DMS53 (cell line): ENCODE data around the gene INO80D.
"Not testable (repeated sequence)": the region's sequence is repeated elsewhere in the genome, so short reads cannot be mapped to it uniquely, and the experiment has no call there.

ENCODE experiments used
- DNase-seq: peaks from one replicate; lab custom pipeline; 2025; lab: John Stamatoyannopoulos, UW

The INO80D gene

DNA sequence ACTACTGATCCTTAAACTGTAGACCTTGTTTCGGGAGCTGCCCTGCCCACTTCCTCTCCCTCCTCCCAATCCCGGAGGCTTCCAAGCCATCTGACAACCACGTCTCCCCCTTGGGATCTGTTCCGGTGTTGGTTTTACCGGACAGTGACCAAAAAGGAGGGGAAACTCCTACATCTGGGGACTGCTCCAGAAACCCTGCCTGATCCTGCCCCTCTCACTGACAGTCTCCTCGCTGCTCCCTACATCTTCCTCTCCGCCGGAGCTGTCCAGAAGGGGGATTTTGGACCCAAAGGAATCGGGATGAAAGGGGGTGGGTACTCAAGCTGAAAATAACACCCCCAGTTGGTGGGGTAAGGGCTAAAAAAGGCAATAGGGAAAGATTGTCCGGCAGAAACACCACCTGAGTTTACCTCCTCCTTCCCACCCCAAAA is 1.5 kb downstream of the INO80D start:
- DNase-seq = peak; percentile 68

GRCh38 chr2:206083602-206084438 is 2.2 kb downstream of the INO80D start:
- DNase-seq = peak; percentile 49

- no peak for DNase-seq
Measured at GRCh38 chr2:206082298-206082843, 3.6 kb downstream of the INO80D start.

- DNase-seq = no peak
Measured at GRCh38 chr2:206080927-206081326, 5.0 kb downstream of the INO80D start.

GRCh38 chr2:206079699-206080465 is 6.1 kb downstream of the INO80D start:
- DNase-seq = no peak

- not testable (repeated sequence) for DNase-seq
Measured at GRCh38 chr2:206077879-206078278, 8.1 kb downstream of the INO80D start.

GRCh38 chr2:206075113-206075512 is 10.9 kb downstream of the INO80D start:
- no peak for DNase-seq

DNA sequence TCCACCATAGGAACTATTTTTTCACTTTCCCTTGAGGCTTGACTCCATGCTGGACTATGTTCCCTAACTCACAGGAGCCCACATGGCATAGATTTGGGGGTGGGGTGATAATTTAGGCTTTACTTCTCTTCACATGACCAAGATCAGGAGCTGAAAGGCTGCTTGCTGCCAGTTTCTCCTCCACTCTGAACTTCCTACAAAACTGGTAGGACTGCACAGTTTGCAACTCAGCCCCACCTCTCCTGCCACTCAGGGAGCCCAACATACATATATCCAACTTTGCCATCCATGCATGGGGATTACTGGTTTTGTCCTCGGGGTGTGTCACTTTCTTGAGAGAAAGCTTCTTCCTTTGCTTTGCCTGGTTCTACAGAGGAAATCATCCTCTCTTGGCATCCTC is 14.2 kb downstream of the INO80D start:
- no peak for DNase-seq

- no peak for DNase-seq
Measured at GRCh38 chr2:206069417-206069816, 16.6 kb downstream of the INO80D start.

DNA sequence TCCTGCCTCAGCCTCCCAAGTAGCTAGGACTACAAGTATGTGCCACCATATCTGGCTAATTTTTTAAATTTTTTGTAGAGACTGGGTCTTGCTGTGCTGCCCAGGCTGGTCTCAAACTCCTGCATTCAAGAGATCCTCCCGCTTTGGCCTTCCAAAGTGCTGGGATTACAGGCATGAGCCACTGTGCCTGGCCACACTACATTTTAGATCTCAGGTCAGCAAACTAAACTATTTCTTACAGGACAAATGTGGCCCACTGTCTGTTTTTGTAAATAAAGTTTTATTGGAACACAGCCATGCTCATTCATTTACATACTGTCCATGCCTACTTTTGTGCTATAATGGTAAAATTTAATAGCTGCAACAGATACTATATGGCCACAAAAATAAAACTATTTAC is 17.8 kb downstream of the INO80D start:
- DNase-seq = no peak

DNA sequence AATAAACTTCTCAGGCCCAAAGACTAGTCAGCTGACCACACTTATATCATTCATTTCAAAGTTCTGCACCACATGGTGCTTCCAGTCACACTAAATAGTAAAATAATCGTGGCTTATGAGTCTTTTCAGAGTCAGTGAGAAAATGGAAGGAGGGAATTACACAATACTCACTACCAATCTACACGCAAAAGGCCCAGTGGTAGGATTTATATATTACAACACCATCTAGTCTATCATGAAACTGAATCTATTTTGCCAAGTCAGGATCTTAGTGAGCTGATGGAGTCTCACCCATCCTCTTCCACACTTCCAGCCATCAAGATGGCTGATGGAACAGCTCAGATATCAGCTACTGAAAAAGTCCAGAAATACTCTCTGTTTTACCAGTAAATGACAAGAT is 21.9 kb downstream of the INO80D start:
- DNase-seq = no peak

- no peak for DNase-seq
Measured at GRCh38 chr2:206063635-206064034, 22.3 kb downstream of the INO80D start.

GRCh38 chr2:206062724-206063123 is 23.2 kb downstream of the INO80D start:
- no peak for DNase-seq

DNA sequence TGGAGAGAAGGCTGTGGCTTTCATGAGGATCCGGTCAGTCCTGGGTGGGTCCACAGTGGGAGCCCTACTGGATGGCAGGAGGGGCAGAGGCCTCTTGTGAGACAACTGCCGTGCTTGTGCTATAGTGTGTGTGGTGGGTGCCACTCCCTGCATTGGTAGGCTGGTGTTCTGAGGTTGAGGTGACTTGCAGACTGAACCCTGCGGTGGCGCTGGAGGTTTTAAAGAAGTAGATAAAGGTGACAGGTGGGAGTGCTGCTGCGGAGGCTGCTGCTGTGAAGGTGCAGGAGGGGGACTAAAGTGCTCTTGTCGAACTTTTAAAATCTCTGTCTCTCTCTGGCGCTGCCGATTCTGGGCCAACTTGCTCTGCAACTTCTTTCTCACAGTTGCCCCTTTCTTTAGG is 29.7 kb downstream of the INO80D start:
- DNase-seq = no peak

GRCh38 chr2:206054952-206055351 is 31.0 kb downstream of the INO80D start:
- no peak for DNase-seq

- DNase-seq = no peak
Measured at GRCh38 chr2:206051912-206052311, 34.1 kb downstream of the INO80D start.

DNA sequence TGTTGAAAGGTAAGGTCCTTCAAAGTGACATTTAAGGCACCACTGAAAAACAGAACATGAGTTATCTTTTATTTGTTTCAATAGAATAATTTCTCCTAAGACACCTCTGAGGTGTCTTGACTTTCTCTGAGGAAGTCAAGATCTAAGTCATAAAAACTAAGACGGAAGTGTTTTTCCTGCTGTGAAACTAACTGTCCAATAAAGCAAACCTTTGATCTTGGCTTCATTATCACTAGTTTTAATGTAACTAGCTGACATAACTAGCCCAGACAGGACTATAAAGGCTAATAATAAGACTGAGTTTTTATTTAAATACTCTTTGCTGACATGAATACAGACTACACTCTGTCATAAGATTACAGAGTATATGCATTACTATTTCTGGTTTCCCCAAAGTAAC is 36.6 kb downstream of the INO80D start:
- DNase-seq = no peak

DNA sequence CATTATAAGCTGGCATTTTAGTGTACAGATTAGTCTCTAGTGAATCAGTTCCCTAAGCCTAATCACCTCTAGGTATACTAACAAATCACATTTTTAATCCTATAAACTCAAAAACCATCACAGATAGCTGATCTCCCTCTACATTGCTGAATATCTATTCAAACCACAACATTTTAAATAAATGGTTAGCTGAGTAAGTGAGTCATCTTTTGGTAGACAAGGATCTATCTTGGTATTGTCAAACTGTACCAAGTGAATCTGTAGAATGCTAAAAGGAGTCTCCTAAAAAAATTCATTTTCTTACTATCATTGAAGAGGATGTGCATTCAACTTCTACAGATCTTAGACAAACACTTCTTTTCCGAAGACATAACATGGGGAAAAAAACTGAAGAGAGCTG is 40.7 kb downstream of the INO80D start:
- no peak for DNase-seq

DNA sequence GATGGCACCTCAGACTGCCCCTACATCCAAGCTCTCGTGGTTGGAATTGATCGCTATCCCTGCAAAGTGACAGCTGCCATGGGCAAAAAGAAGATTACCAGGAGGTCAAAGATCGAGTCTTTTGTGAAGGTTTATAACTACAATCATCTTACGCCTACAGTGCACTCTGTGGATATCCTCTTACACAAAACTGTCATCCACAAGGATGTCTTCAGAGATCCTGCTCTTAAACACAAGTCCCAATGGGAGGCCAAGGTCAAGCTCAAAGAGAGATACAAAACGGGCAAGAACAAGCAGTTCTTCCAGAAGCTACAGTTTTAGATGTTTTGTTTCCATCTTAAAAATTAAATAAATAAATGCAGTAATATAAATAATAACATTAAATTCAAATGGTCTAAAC is 45.4 kb downstream of the INO80D start:
- no peak for DNase-seq

DNA sequence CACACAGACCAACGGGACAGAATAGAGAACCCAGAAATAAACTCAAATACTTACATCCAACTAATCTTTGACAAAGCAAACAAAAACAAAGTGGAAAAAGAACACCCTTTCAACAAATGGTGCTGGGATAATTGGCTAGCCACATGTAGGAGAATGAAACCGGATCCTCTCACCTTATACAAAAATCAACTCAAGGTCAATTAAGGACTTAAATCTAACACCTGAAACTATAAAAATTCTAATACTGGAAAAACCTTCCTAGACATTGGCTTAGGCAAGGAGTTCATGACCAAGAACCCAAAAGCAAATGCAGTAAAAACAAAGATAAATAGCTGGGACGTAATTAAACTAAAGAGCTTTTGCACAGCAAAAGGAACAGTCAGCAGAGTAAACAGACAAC is 50.6 kb downstream of the INO80D start:
- DNase-seq = not testable (repeated sequence)

DNA sequence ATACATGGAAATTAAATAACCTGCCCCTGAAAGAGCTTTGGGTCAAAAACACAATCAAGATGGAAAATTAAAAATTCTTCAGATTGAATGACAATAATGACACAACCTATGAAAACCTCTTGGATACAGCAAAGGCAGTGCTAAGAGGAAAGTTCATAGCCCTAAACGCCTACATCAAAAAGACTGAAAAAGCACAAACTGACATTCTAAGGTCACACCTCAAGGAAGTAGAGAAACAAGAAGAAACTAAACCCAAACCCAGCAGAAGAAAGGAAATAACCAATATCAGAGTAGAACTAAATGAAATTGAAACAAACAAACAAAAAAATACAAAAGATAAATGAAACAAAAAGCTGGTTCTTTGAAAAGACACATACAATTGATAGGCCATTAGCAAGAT is 52.5 kb downstream of the INO80D start:
- DNase-seq = not testable (repeated sequence)

DNA sequence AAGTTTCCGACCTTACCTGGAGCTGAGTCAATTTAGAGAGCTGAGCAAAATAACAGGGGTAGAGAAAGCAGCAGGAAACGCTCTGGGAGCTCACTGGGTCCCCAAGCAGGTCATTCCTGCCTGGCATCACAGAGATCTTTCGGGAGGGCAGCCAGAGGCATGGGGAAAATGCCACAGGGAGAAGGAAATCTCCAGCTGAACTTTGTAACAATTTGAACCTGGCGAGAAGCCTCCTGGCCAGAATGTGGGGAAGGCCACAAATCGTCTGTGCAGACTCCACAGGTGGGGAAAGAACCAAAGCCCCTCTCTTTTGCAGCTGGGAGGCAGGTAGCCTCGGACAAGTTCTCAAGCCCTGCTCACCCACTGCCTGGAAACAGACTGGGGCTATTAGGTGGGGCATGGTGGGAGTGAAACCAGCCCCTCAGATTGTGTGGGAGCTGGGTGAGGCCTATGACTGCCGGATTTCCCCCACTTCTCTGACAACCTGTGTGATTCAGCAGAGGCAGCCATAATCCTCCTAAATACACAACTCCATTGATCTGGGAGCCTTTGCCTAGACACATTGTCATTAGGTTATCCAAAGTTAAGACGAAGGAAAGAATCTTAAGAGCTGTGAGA is 53.9 kb downstream of the INO80D start:
- DNase-seq = no peak
